K562 (cell line): Measurements from ENCODE around the gene SLC4A3. TPM values are rescaled to one million over a fixed set of nuclear protein-coding genes. Genes with fewer than 3 reads are reported as not detected.

Experiments used
- BDP1 ChIP-seq: IDR thresholded peaks from 3 replicates; pipeline ENCODE4 v1.6.1; 2011; ENCODE audit not compliant: insufficient read length, insufficient read depth
- BHLHE40 ChIP-seq: IDR thresholded peaks from 2 replicates; pipeline ENCODE4 v1.6.1; 2011; ENCODE audit warnings: low read length, improper control_type of control experiment
- BMI1 ChIP-seq: fragments of 150-350 bp; IDR thresholded peaks from 2 replicates; pipeline ENCODE4 v1.6.1; 2014; ENCODE audit warnings: low read length
- CC2D1A ChIP-seq: fragments of 450-650 bp; IDR thresholded peaks from 2 replicates; pipeline ENCODE4 v1.6.1; 2017; ENCODE audit warnings: mild to moderate bottlenecking
- CHD2 ChIP-seq: IDR thresholded peaks from 2 replicates; pipeline ENCODE4 v1.6.1; 2011; ENCODE audit warnings: low read depth, low read length
- CREB3 ChIP-seq: fragments of 450-650 bp; conservative IDR thresholded peaks from 2 replicates; pipeline ENCODE4 v1.6.1; 2016; ENCODE audit warnings: missing genetic modification characterization, low read depth, mild to moderate bottlenecking, missing compliant biosample characterization, moderate library complexity
- HEY1 ChIP-seq: fragments of 250-450 bp; sonication (Bioruptor Pico); IDR thresholded peaks from 2 replicates; pipeline ENCODE4 v1.5.0; 2020; ENCODE audit warnings: mild to moderate bottlenecking, moderate library complexity, borderline replicate concordance
- NFIC ChIP-seq: fragments of 450-650 bp; IDR thresholded peaks from 2 replicates; pipeline ENCODE4 v1.6.1; 2017; ENCODE audit warnings: mild to moderate bottlenecking, inconsistent platforms
- NFYB ChIP-seq: IDR thresholded peaks from 2 replicates; pipeline ENCODE4 v1.6.1; 2011; ENCODE audit warnings: mild to moderate bottlenecking, moderate library complexity; ENCODE audit not compliant: insufficient read length; ENCODE audit errors: extremely low read depth
- PCBP1 ChIP-seq: fragments of 200-400 bp; formaldehyde crosslinking; IDR thresholded peaks from 2 replicates; pipeline ENCODE4 v1.6.1; 2018; ENCODE audit warnings: mild to moderate bottlenecking, low read depth, low read length; ENCODE audit not compliant: poor library complexity, severe bottlenecking
- SMC3 ChIP-seq: conservative IDR thresholded peaks from 2 replicates; pipeline ENCODE4 v1.6.1; 2011; ENCODE audit warnings: low read depth, low read length, improper control_type of control experiment; ENCODE audit not compliant: insufficient read depth
- SRSF7 ChIP-seq: fragments of 200-400 bp; formaldehyde crosslinking; optimal IDR thresholded peaks from 2 replicates; pipeline ENCODE3; 2017; ENCODE audit warnings: mild to moderate bottlenecking, low read depth, low read length
- XRCC3 ChIP-seq: fragments of 450-650 bp; IDR thresholded peaks from 2 replicates; pipeline ENCODE4 v1.6.1; 2017; ENCODE audit warnings: mild to moderate bottlenecking, moderate library complexity
- ZFP36 ChIP-seq: fragments of 150-350 bp; IDR thresholded peaks from 2 replicates; pipeline ENCODE4 v1.6.1; 2018; ENCODE audit warnings: low read length, low read depth; ENCODE audit not compliant: partially characterized antibody
- ZNF140 ChIP-seq: fragments of 250-450 bp; sonication (Bioruptor Pico); IDR thresholded peaks from 2 replicates; pipeline ENCODE4 v1.8.0; 2021; ENCODE audit warnings: moderate library complexity, mild to moderate bottlenecking, inconsistent platforms
- ZNF146 ChIP-seq: IDR thresholded peaks from one replicate; pipeline ENCODE4 v1.6.1; 2018; ENCODE audit warnings: missing compliant biosample characterization; ENCODE audit not compliant: unreplicated experiment
- ZNF232 ChIP-seq: sonication (generic); formaldehyde crosslinking; IDR thresholded peaks from 2 replicates; pipeline ENCODE4 v1.8.0; 2022; ENCODE audit warnings: mild to moderate bottlenecking, missing genetic modification reagents
- ZNF740 ChIP-seq, 3 experiments: fragments of 200-800 bp in 1 of 3; sonication (Bioruptor generic) in 1 of 3; sonication (generic) in 1 of 3; formaldehyde crosslinking in 1 of 3; IDR thresholded peaks; 2 replicates each; pipeline versions ENCODE4 v1.6.1 to v1.8.0; 2016 to 2022; ENCODE audit warnings: mild to moderate bottlenecking in 2 of 3, missing compliant biosample characterization in 2 of 3, missing genetic modification characterization in 2 of 3, missing genetic modification reagents in 1 of 3
- ZNF75A ChIP-seq: fragments of 450-650 bp; formaldehyde crosslinking; IDR thresholded peaks from 2 replicates; pipeline ENCODE4 v1.4.0; 2020; ENCODE audit warnings: mild to moderate bottlenecking
- polyA plus RNA-seq, 8 experiments: library from polyadenylated mRNA; depleted of rRNA in 4 of 8; stranded (reverse) in 5 of 8; unstranded in 3 of 8; fragments of >200 nt; fragmentation: Nextera tagmentation in 2 of 8; fragmentation: Illumina TruSeq in 1 of 8; extraction: Ambion mirVana in 2 of 8; extraction: Trizol in 1 of 8; gene quantifications; 2 replicates each; pipeline versions ENCODE4 v1.2.1 to v1.2.3, GENCODE V29; 2011 to 2014; ENCODE audit warnings: inconsistent platforms in 1 of 8, missing spikeins in 1 of 8
- total RNA-seq, 7 experiments: library from RNA; depleted of rRNA in 6 of 7; stranded (reverse); fragments of >200 nt in 6 of 7; fragmentation: Illumina TruSeq in 2 of 7; extraction: Trizol in 2 of 7; gene quantifications; 2 replicates each; pipeline versions ENCODE4 v1.2.1 to v1.2.3, GENCODE V29; 2011 to 2021; ENCODE audit warnings: low replicate concordance in 1 of 7
- TF ChIP-seq, protein P1 (sequence below): fragments of 250-450 bp; sonication (Bioruptor Pico); IDR thresholded peaks from 2 replicates; pipeline ENCODE4 v1.4.0; 2020; ENCODE audit warnings: borderline replicate concordance

Gene SLC4A3
- total and polyA plus RNA-seq, 9 of the 15 experiments (the other 6 are each of a cell fraction or from before 2014, with no cell fraction given) = 0.04 to 0.31 (median 0.16) TPM; not detected in 5

DNA sequence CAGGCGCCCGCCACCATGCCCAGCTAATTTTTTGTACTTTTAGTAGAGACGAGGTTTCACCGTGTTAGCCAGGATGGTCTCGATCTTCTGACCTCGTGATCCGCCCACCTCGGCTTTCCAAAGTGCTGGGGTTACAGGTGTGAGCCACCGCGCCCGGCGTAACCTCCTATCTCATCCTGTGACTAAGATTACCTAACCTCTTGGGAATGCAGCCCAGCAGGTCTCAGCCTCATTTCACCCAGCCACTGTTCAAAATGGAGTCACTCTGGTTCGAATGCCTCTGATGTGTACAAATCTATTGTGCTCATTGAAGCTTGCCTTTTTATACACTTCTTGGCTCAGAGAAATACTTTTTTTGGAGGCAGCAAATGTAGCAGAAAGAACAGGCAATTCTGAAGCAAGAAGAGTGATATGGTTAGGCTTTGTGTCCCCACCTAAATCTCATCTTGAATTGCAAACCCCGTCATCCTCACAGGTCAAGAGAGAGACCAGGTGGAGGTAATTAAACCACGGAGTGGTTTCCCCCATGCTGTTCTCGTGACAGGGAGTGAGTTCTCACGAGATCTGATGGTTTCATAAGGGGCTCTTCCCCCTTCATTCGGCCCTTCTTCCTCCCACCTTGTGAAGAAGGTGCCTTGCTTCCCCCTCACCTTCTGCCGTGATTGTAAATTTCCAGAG is 60.6 kb downstream of the SLC4A3 start (continued):
- TF ChIP-seq PCBP1 (no peak), SRSF7 (no peak), BMI1 (no peak), BDP1 (no peak), ZFP36 (no peak), ZNF140 (no peak), NFYB (no peak), ZNF146 (CRISPR knock-in tag) (no peak), NFIC (no peak), ZNF232 (CRISPR knock-in tag) (no peak), XRCC3 (no peak), ZNF740 (CRISPR knock-in tag; IDR thresholded peaks at IDR 0.05) (no peak), ZNF740 (tag; IDR thresholded peaks at IDR 0.05) (peak in 1 of 2 experiments; percentile 73; a peak in 1 of 4 replicates), CHD2 (peak; percentile 64), CC2D1A (no peak), BHLHE40 (no peak), HEY1 (CRISPR knock-in tag) (no peak), SMC3 (no peak), ZNF75A (CRISPR knock-in tag) (no peak), CREB3 (tag) (peak; percentile 61; the same call in 1 of the 2 replicates)
- TF ChIP-seq, protein P1, sequence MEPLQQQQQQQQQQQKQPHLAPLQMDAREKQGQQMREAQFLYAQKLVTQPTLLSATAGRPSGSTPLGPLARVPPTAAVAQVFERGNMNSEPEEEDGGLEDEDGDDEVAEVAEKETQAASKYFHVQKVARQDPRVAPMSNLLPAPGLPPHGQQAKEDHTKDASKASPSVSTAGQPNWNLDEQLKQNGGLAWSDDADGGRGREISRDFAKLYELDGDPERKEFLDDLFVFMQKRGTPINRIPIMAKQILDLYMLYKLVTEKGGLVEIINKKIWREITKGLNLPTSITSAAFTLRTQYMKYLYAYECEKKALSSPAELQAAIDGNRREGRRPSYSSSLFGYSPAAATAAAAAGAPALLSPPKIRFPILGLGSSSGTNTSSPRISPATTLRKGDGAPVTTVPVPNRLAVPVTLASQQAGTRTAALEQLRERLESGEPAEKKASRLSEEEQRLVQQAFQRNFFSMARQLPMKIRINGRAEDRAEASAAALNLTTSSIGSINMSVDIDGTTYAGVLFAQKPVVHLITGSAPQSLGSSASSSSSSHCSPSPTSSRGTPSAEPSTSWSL = no peak
